Stimulated activated CD8-positive, alpha-beta memory T cell treated with anti-CD3 and anti-CD28 coated beads, Interleukin-15, amount 100 ng/mL, for 4 hours (primary cell): ENCODE data around the gene PRAC2.
"Not testable (repeated sequence)": the region's sequence is repeated elsewhere in the genome, so short reads cannot be mapped to it uniquely, and the experiment has no call there.

Experiments
- DNase-seq, 2 donors: peaks; one replicate each; pipeline ENCODE4 v3.0.0-alpha.2; 2020; ENCODE audit warnings: low read depth in 2 of 2

PRAC2 gene

DNA sequence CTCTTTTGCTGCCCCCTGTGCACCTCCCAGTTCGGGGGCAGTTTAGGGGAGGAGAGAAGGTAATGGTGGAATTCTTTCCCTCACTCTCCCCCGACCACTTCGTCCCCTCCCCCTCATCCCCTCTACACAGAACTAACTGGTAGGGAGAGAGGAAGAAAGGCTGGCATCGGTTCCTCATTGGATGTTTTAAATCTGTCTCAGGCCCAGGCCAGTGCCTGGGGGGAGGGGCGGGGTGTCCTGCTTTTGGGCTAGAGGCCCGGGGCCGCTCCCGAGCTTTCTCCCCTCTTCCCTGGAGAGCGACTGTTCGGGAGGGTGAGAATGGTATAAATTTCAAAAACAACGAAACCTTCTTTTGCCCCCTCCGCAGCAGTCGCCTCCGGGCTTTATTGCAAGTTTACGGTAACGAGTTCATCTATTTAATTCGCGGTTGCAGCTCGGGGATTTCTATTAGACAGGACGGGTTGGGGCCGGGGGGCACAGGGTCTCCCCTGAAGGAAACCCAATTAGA, at the start of gene PRAC2:
Gene PRAC2, plus strand, starts transcription at position 271 of the 508 bp plus-strand sequence. CDS start 1,226 bp downstream, outside the sequence.
- DNase-seq = no peak

DNA sequence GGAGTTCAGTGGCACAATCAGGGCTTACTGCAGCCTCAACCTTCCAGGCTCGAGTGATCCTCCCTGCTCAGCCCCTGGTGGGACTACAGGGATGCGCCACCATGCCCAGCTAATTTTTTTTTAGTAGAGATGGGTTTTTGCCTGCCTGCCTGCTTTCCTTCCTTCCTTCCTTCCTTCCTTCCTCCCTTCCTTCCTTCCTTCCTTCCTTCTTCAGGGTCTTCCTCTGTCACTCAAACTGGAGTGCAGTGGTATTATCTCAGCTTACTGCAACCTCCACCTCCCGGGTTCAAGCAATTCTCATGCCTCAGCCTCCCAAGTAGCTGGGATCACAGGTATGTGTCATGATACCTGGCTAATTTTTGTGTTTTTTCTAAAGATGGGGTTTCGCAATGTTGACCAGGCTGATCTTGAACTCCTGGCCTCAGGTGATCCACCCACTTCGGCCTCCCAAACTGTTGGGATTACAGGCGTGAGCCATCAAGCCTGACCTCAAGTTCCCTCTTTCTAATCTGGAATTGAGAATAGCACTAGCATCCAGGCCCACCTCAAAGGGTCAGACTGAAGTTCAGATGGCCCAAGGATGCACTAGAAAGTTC, 45.9 kb upstream of the PRAC2 start:
- no peak for DNase-seq

DNA sequence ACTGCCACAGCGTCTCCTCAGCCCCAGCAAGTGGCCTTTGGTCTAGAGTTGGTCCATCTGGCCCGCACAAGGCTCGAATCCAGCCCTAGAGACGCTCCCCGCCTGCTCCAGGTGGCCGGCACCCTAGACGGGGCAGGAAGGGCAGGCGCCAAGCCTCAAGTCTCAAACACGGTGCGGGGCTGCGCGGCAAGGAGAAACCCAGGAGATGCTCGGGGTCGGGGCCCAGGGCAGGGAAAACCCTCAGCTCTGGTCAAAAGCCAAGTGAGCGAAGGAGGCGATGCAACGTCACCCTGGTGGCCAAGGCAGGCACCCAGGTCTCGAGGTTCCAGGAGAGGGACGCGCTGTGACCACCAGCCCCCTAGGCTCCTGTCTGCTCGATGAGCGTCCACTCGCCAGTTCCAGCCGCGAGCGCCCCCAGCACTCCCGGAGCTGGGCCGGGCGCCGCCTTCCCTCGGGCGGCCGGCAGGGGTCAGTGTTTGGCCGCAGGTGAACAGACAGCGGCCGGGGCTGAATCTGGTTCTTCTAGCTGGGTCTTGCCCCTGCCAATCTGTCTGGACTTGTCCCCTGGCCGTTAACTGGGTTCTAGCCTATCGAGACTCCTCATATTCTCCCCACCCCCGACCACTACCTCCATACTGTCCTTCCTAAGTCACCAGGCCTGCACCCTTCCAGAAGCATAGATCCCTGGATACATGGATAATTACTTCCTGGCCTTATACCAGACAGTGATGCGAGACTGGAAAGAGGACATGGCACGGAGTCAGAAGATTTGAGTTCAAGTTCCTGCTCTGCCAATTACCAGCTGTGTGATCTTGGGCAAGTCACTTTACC, 44.6 kb upstream of the PRAC2 start:
- peak; percentile 18 to 27 for DNase-seq

DNA sequence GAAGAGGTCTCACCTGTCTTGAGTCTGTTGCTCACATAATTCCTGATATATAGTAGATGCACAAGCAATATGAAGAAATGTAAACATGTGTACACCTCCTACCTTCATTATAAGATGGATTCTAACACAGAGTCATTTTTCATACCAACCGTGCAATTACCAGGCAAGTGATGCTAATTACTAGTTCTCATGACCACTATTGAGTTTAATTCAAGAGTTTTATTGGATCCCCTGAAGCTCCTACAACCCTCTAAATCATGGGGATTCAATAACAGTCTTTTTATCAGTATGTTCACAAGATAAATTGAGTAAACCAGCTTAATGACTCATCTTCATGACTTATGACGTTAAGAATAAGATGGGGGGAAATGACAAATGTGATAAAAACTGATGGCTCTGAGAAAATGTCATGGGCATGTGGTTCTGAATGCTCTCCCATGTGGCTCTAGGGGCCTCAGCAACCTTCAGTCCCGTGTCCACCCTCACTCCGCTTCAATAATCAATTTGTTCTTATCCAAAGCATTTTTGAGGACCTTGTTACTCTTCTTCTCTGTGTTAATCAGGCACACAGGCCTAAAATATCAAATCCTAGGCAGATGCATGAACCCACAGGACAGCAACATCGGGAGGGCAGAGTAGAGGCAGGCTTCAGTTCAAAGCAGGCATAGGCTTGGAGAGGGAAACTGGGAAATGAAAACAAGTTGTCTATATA, 43.4 kb upstream of the PRAC2 start:
- no peak for DNase-seq

DNA sequence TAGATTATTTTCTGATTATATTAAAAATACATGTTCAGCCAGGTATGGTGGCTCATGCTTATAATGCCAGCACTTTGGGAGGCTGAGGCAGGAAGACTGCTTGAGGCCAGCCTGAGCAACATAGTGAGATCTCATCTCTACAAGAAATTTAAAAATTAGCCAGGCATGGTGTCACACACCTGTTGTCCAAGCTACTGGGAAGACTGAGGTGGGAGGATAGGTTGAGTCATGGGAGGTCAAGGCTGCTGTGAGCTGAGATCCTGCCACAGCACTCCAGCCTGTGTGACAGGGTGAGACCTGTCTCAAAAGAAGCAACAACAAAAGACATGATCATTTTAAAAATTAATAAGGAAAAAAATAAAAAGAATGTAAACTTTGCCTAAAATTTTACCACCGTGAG, 41.4 kb upstream of the PRAC2 start:
- DNase-seq = no peak

DNA sequence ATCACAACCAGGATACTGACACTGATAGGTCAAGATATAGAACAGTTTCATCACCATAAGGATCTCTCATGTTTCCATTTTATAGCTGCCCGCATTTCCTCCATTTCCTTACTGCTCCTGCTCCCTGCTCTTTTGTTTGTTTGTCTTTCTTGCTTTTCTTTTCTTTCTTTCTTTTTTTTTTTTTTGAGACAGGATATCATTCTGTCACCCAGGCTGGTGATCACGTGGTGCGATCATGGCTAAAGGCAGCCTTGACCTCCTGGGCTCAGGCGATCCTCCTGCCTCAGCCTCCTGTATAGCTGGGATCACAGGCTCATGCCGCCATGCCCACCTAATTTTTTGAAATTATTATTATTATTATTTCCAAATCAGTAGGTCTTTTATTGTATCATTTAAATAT, 32.3 kb upstream of the PRAC2 start:
- DNase-seq = no peak

DNA sequence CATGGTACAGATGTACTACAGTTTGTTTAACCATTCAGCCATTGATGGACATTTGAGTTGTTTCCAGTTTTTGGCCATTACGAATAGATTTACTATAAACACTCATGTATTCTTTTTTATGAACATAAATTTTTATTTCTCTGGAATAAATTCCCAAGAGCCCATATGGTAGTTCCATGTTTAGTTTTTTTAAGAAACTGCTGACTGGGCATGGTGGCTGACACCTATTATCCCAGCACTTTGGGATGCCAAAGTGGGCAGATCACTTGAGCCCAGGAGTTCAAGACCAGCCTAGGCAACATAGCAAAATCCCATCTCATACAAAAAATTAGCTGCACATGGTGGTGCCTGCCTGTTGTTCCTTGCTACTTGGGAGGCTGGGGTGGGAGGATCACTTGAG, 30.9 kb upstream of the PRAC2 start:
- DNase-seq = no peak

DNA sequence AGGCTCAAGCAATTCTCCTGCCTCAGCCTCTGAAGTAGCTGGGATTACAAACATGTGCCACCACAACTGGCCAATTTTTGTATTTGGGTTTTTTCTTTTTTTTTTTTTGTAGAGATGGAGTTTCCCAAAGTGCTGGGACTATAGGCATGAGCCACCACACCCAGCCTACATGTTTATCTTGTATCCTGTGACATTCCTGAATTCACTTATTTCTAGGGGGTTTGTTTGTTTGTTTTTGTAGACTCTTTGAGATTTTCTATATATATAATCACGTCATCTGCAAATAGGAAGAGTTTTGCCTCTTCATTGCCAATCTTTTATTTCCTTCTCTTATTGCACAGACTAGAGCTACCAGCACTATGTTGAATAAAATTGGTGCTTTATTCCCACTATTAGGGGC, 29.8 kb upstream of the PRAC2 start:
- no peak for DNase-seq

DNA sequence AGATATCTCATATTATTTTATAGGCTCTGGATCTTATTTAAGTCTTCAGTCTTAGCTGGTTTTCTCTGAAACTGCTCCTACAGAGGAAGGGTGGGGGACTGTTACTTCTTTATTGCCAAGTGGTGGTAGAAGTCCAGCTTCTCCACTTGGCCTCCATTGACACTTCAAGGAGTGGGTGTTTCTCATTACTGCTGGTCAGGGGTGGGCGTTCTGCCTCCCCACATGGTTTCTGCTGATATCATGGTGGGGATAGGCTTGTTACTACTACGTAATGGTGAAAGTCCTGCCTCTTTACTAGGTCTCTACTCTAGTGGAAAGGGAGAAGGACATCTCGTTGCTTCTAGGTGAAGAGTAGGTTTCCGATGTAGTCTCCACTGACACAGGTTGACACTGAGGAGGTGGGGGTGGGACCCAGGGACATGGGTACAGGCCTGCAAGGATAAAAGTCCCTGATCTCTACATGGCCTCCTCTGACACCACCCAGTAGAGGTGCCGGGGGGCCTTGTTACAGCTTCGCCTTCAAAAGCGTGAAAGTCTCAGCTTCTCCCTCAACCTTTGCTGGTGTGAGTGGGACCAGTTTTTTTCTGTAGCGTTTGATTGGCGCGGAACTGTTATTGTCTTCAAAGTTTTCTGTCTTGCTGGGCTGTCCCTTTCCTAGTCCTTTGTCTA, 21.0 kb upstream of the PRAC2 start:
- no peak for DNase-seq

DNA sequence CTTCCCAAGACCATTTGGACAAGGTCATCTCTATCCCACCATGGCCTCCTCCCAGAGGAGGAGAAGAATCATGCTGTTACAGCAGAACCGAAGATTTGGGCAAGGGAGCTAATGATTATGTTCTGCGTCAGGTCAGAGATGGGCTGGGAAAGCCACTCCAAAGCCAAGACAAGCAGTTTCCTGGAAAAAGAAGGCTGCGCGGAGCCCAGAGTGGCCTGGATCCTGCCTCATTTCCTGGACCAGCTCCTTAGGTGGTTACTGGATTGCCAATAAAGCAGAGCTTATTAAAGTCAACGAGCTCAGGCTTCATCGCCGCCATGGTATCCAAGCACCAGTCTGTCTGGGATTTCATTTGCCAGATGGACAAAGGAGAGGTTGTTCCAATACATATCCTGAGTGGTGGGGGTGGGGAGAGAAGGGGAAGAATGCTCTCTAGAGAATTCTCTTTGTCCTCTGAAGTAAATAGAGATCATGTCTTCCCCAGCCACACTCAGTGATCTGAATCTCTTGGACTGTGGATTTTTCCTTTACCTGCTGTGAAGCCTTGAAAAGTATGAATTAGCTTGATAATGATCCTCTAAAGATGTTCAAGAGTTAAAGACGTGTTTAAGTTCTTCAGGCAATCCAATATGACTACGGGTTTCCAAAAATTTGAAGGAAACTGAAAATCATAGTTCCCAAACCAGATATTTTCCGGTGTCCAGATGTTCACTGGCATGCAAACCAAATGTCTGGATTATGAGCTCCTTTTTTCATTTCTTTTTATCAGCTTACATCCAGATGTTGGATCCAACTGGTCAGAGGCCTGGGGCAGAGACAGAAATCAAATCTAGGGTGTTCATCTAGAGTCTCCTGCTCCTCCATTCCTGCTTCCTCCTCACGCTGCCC, 18.4 kb upstream of the PRAC2 start:
- DNase-seq = no peak

DNA sequence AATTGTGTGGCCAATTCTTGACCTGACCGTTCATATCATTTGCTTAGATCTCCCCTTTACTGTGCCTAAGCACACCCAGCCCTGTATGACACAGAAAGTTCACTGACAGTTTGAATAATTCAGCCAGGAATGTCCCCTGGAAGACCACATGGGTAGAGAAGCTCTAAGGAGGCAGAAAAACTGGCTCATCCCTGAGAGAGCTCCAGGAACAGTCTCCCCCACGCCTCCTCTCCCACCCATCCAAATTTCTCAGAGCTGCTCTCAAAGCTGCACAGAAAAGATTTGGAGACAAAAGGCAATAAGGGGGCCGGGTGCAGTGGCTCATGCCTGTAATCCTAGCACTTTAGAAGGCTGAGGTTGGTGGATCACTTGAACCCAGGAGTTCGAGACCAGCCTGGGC, 11.9 kb upstream of the PRAC2 start:
- DNase-seq = no peak

DNA sequence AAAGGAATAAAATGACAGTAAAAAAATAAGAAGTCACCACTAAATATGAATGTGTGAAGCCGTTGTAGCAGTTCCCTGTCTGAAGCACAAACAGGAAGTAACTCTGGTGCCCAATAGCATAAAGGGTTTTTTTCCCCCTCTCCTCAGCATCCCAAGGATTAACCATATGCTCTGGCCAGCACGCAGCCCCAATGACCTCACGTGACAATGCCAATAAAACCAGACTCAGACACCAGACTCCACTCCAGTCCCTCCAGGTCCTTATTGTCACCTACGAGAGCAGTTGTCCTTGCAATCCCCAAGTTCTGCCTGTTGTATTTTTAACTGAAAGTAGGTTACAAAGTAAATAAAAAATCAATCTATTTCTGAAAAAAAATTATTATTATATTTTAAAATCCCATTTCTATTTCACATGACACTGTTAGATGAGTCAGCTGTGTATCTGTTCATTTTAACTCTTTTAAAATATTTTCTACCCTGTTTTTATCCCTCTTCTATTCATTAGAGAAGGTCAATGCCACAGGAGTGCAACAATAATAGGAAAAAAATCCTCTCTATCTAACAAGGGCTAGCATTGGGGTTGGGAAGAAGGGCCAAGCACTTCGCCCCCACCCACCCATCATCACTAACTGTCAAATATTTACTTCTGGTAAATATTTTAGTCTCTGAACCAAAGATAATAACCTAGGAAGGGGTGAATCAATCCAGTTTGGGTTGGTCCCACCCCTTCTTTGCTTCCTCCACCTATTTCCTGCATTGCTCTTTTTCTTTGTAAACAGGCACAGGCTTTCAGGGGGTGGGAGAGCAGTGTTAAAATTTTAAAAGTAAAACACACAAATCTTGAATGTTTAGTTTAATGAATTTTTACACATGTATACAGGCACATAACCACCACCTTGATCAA, 7.2 kb upstream of the PRAC2 start:
- DNase-seq = no peak

DNA sequence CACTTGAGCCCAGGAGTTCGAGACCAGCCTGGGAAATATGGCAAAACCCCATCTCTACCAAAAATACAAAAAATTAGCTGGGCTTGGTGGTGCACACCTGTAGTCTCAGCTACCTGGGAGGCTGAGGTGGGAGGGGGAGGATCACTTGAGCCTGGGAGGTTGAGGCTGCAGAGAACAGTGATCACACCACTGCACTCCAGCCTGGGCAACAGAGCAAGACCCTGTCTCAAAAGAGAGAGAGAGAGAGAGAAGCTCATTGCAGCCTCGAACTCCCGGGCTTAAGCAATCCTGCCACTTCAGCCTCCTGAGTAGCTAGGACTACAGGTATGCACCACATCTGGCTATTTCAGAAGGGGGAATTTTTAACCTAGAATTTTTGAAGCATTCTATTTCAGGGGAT, 6.4 kb upstream of the PRAC2 start:
- not testable (repeated sequence) for DNase-seq

DNA sequence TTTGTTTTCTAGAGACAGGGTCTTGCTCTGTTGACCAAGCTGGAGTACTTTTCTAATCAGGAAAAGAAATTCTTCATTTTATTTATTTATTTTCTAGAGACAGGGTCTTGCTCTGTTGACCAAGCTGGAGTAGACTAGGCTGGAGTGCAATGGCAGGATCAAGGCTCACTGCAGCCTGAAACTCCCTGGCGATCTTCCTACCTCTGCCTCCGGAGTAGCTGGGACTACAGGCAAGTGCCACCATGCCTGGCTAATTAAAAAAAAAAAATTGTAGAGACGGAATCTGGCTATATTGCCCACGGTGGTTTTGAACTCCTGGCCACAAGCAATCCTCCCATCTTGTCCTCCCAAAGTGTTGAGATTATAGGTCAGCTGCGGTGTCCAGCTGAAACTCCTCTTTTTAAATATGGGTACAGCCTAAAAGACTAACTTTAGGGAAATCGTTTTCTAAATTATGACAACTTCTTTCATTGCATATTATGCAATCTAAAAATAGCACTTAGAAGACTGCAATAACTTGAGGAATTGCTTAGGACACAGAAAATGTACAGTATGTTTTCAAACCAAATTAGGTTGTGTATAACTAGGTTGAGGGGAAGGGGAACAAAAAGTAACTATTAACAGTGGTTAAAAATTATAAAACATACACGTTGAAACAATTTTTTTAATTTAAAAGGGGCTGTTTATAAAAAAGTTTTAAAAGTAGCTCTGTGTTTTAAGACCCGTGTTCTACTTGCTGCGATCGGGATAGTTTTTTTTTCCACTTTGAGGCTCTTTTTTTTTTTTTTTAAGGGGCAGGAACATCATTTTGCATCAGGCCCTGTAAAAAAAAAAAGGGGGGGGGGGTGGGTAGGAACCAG, 5.4 kb upstream of the PRAC2 start:
- DNase-seq = no peak

DNA sequence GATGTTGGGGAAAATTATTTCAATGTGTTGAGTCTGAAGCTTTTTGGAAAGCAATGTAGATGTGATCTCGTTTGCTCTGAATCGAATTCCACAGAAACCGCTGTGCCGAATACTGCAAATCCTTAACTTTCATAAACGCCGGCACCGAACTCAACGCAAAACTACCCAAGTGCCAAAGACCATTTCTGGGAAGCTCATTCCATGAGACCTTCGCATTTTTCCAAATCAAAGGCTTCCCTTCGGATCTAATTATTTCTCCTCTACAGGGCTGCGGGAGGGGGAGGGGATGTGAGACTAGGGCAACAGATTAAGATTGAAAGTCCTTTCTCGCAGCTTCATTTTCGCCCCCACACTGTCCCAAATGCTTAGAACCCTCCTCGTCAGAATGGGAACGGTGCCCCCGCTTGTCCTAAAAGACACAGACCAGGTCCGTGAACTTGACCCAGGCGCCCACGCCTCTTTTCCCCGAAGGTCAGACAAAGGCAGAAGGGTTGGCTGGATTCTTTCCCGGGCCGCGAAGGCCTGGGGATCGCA, 4.7 kb upstream of the PRAC2 start:
- no peak for DNase-seq

DNA sequence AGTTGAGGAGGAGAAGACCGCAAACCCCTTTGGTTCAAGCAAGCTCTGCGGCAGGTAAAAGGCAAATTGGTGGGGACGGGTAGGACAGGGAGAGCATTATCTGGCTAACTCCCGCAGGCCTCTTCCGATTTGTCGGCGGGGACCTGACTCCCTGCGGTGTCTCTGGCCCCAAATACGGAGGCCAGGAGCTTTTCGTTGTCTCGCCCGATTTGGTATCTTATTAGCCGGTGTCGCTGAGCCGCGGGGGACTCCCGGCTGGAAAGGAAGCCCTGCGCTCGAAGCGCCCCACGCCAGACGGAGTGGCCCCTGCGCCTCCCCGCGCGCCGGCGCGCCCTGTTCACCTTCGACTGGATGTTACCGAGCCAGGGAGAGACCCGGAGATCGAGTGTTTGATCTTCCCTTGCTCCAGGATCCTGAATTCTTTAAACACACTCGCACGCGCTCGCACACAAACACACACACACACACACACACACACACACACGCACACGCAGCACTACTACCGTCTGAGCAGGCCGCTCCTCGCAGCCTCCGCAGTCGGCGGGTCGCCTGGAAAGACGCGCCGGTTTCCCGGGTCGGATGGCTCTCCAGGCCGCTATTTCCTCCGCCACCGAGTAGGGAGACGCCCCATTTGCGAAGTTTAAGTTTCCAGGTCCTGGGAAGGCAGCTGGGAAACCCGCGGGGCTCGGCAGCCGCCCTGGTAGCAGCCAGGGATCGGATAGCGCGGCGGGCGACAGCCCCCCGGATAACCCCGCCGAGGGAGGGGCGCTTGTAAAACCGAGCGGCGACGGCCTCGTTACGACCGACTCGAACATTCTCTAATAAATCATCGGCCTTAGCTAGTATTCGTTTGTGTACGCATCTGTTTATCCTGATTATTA, 4.0 kb upstream of the PRAC2 start:
- no peak for DNase-seq

DNA sequence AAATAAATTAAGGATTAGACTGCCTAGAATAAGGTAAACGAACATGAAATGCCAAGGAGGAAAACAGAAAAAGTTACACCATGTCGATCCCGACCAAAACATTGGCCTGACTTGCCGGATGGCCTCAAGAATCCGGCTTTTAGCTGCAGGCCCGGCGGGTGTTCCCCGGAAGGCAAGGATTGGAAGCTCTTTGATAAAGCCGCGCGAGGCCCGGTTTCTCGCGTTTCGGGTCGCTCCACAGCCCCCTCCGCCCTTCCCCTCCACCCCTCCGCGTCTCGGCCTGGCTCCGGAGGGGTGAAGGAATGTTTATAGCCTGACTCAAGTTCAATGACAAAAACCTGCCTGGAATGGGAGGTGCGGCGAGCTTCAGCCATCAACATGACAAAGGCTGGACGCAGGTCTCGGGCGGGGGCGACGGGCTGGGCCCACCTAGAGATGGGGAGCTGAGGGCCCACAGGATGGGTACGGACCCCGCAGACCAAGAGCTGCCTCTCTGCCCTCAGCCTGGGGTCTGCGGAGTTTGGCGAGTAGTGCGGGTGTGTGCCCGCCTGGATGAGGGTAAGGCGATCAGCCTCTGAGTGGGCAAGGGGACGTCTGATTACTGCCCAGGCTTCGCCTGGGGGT, 3.2 kb upstream of the PRAC2 start:
- DNase-seq = no peak
